ENCODE measurements around the gene HEMGN.
A peak's percentile ranks its signal among the peaks of the same experiment; 100 is the strongest.

HEMGN gene

GRCh38 chr9:97895695-97896332 lies 42.2 kb downstream of the HEMGN start:
- DNase-seq: no peak

- DNase-seq: no peak
These were observed 42.8 kb downstream of the HEMGN start for GRCh38 chr9:97895211-97895610.

- DNase-seq: no peak
These were observed 45.6 kb downstream of the HEMGN start for GRCh38 chr9:97892421-97892820.

- DNase-seq: no peak
These were observed 46.2 kb downstream of the HEMGN start for GRCh38 chr9:97891736-97892135.

GRCh38 chr9:97889941-97890887 lies 47.8 kb downstream of the HEMGN start:
- DNase-seq: no peak

- peak in 1 of 14 donors; percentile 19 for DNase-seq
These were observed 57.6 kb downstream of the HEMGN start for GRCh38 chr9:97880336-97880735.

All from C1 segment of cervical spinal cord (tissue), 14 donors.